ENCODE data around the gene PDLIM4.

The PDLIM4 gene

GRCh38 chr5:132245593-132245992 is 11.9 kb upstream of the PDLIM4 start:
- TF ChIP-seq CTCF (IDR thresholded peaks at IDR 0.05; ENCODE audit: extremely low read depth, missing control alignments): no peak

GRCh38 chr5:132246806-132247205 is 10.7 kb upstream of the PDLIM4 start:
- DNase-seq (ENCODE audit: low spot score): no peak
- no peak for TF ChIP-seq CTCF (IDR thresholded peaks at IDR 0.05; ENCODE audit: extremely low read depth, missing control alignments)

More at GRCh38 chr5:132245593-132245992, 11.9 kb upstream of the PDLIM4 start:
- no peak for DNase-seq (ENCODE audit: low spot score)

- TF ChIP-seq CTCF (IDR thresholded peaks at IDR 0.05; ENCODE audit: extremely low read depth, missing control alignments): no peak
- DNase-seq (ENCODE audit: low spot score): no peak
These were observed 6.9 kb upstream of the PDLIM4 start for GRCh38 chr5:132250547-132250946.

GRCh38 chr5:132251220-132251725 is 6.2 kb upstream of the PDLIM4 start:
- TF ChIP-seq CTCF (IDR thresholded peaks at IDR 0.05; ENCODE audit: extremely low read depth, missing control alignments): no peak
- no peak for DNase-seq (ENCODE audit: low spot score)

GRCh38 chr5:132253008-132253441 is 4.5 kb upstream of the PDLIM4 start:
- no peak for DNase-seq (ENCODE audit: low spot score)
- no peak for TF ChIP-seq CTCF (IDR thresholded peaks at IDR 0.05; ENCODE audit: extremely low read depth, missing control alignments)

GRCh38 chr5:132253452-132254320 is 3.8 kb upstream of the PDLIM4 start:
- no peak for DNase-seq (ENCODE audit: low spot score)
- no peak for TF ChIP-seq CTCF (IDR thresholded peaks at IDR 0.05; ENCODE audit: extremely low read depth, missing control alignments)

- TF ChIP-seq CTCF (IDR thresholded peaks at IDR 0.05; ENCODE audit: extremely low read depth, missing control alignments): no peak
- no peak for DNase-seq (ENCODE audit: low spot score)
These were observed 3.0 kb upstream of the PDLIM4 start for GRCh38 chr5:132254321-132254977.
